Glutamatergic neuron (in vitro differentiated cells): ENCODE results near the gene TANGO2. TPM values are rescaled to one million over a fixed set of nuclear protein-coding genes. Genes with fewer than 3 reads are reported as not detected.

Experiments
- DNase-seq: peaks from one replicate; pipeline ENCODE4 v3.0.0; 2022
- H3K27ac Mint-ChIP-seq: one replicate; pipeline ENCODE4 v1.8.0; 2020; ENCODE audit warnings: mild to moderate bottlenecking, mixed read lengths, inconsistent platforms; ENCODE audit not compliant: unreplicated experiment
- H3K27me3 Mint-ChIP-seq: one replicate; pipeline ENCODE4 v1.8.0; 2020; ENCODE audit warnings: mild to moderate bottlenecking, moderate library complexity, mixed read lengths, inconsistent platforms; ENCODE audit not compliant: unreplicated experiment
- H3K36me3 Mint-ChIP-seq: one replicate; pipeline ENCODE4 v1.8.0; 2020; ENCODE audit warnings: mild to moderate bottlenecking, mixed read lengths, inconsistent platforms; ENCODE audit not compliant: unreplicated experiment
- H3K4me1 Mint-ChIP-seq: one replicate; pipeline ENCODE4 v1.8.0; 2020; ENCODE audit warnings: mild to moderate bottlenecking, low read depth, mixed read lengths, inconsistent platforms; ENCODE audit not compliant: unreplicated experiment
- H3K4me3 Mint-ChIP-seq: one replicate; pipeline ENCODE4 v1.8.0; 2020; ENCODE audit warnings: mild to moderate bottlenecking, mixed read lengths, inconsistent platforms; ENCODE audit not compliant: unreplicated experiment
- H3K9me3 Mint-ChIP-seq: one replicate; pipeline ENCODE4 v1.8.0; 2020; ENCODE audit warnings: mild to moderate bottlenecking, moderate library complexity, mixed read lengths, inconsistent platforms; ENCODE audit not compliant: unreplicated experiment
- total RNA-seq: library from RNA; stranded (reverse); fragmentation: NEBNext Ultra II Directional; extraction: Animal tissue kit (Norgen Biotek cat#: 25700); gene quantifications from one replicate; pipeline ENCODE4 v1.2.1, GENCODE V29; 2021; ENCODE audit not compliant: unreplicated experiment
- TF ChIP-seq, protein P1 (sequence below): fragments of 200-600 bp; sonication (generic); IDR thresholded peaks from one replicate; pipeline ENCODE4 v1.5.0; 2021; ENCODE audit not compliant: partially characterized antibody, unreplicated experiment

TANGO2 gene
- total RNA-seq, 1 donor from 2014 or later = 31.8 TPM

DNA sequence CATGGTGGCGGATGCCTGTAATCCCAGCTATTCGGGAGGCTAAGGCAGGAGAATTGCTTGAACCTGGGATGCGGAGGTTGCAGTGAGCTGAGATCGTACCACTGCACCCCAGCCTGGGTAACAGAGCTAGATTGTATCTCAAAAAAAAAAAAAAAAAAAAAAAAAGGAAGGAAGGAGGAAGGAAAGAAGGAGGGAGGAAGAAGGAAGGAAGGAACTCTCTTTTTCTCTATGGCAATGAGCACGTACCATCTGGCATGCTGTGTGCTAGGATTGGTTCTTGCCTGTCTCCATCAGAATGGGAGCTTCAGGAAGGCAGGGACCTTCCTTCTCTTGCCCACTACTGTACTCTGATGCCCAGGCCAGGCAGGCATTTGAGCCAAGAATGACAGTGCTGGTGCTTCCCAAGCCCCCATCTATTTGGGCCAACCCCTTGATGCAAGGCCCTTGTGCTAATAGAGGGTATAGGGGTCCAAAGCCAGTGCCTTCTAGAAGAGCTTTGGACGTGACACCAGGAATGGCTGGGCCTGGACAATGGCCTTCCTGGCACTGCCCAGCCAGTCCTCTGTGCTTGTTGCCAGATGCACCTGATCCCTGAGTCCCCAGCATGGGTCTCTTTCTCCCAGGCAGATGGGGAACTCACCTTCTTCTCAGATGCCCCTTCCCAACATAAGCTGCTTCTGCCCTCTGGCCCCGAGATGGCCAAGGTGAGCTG lies 48.6 kb downstream of the TANGO2 start:
- no peak for DNase-seq
- Mint-ChIP-seq H3K27ac (no peak overlapping the region), H3K36me3 (no peaks in the 10 kb centered on the region), H3K9me3 (peaks cover 7% of the 10 kb centered on the region), H3K4me3 (no peak overlapping the region), H3K27me3 (peaks cover 5% of the 10 kb centered on the region), H3K4me1 (no peaks in the 10 kb centered on the region)
- TF ChIP-seq, protein P1, sequence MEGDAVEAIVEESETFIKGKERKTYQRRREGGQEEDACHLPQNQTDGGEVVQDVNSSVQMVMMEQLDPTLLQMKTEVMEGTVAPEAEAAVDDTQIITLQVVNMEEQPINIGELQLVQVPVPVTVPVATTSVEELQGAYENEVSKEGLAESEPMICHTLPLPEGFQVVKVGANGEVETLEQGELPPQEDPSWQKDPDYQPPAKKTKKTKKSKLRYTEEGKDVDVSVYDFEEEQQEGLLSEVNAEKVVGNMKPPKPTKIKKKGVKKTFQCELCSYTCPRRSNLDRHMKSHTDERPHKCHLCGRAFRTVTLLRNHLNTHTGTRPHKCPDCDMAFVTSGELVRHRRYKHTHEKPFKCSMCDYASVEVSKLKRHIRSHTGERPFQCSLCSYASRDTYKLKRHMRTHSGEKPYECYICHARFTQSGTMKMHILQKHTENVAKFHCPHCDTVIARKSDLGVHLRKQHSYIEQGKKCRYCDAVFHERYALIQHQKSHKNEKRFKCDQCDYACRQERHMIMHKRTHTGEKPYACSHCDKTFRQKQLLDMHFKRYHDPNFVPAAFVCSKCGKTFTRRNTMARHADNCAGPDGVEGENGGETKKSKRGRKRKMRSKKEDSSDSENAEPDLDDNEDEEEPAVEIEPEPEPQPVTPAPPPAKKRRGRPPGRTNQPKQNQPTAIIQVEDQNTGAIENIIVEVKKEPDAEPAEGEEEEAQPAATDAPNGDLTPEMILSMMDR = no peak

DNA sequence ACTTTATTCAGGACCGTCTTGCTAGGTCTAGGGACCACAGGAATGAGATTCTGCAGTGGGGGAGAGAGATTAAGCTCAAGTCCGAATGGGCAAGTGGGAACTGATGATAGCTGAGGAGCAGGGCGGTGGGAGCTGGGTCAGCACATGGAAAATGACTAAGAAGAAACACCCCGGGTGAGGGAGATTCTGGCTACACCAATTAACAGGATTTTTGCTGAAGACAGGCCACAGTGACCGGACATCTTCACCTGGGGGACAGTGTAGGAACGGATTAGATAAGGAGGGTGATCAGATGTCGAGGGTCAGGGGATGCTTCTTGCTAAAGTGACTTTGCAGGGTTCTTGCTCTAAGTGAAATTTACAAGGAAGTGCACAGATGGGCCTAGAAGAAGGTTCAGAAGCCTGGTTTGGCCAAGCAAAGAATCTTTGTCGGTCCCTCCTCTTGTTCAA lies 50.6 kb downstream of the TANGO2 start:
- Mint-ChIP-seq H3K9me3 (peaks cover 4% of the 10 kb centered on the region), H3K27me3 (peaks cover 5% of the 10 kb centered on the region), H3K4me1 (no peaks in the 10 kb centered on the region), H3K4me3 (no peak overlapping the region), H3K36me3 (no peaks in the 10 kb centered on the region), H3K27ac (peak overlapping the region; percentile 50)
- TF ChIP-seq, protein P1 = no peak
- DNase-seq = no peak

DNA sequence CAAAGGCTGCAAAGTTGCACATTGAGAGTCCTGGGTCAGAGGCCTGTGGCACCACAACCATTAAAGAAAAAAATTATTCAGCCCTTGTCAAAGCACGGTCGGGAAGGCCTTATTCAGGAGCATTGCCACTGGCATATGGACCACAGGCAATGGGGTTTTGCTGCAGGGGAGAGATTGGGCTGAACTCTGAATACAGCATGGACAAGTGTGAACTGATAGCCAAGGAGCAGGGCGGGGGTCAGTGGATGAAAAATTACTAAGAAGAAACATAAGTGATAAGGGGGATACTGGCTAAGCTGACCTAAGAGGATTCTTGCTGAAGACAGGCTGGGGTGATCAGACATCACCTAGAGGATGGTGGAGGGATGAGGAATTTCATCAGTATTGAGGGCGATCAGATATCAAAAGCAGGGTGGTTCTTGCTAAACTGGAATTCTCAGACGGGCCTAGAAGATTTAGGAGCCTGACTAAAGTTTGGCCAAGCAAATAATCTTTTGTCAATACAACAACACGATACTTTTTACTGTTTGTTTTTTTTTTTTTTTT lies 55.8 kb downstream of the TANGO2 start:
- peaks cover 9% of the 10 kb centered on the region for H3K9me3 Mint-ChIP-seq

DNA sequence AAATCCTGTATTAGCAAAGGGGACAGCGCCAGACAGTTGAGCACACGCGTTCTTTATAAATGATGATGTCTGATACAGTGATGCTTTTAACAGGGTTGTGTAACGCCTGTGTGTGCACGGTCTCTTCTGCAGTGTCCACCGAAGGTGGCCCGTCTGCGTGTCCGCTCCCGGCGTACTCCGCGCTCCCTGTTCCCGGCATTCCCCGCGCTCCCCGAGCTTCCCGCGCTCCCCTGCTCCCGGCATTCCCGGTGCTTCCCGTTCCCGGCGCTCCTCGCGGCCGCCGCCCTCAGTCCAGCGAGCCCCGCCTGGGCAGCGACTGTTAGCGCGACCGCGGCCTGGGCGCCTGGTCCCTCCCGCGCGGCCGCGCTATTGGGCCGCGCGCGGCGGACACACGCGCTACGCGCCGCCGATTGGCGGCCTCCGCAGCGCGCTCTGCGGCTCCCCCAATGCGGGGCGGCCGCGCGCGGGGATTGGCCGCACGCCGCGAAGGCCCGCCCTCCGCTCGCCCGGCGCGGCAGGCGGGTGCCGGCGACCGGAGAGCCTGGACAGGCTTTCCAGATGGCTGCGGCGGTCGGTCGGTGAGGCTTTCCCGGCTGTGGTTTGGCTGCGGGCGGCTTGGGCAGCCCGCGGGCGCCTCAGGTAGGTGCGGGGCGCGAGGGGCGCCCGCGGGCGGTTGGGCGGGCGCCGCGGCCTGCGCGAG lies 59.0 kb downstream of the TANGO2 start, which contains the start of gene DGCR8:
TSS of gene DGCR8 (plus strand) at position 497 of the 700 bp plus-strand sequence. CDS start 5,723 bp downstream, outside the sequence.
- H3K27me3 Mint-ChIP-seq = peaks cover 18% of the 10 kb centered on the region
- no peaks in the 10 kb centered on the region for H3K36me3 Mint-ChIP-seq
- H3K4me1 Mint-ChIP-seq = peaks cover 26% of the 10 kb centered on the region
- H3K27ac Mint-ChIP-seq = peak within 1 kb of the TSS; percentile 98
- peaks cover 16% of the 10 kb centered on the region for H3K9me3 Mint-ChIP-seq
- TF ChIP-seq, protein P1 = no peak
- H3K4me3 Mint-ChIP-seq = peak within 1 kb of the TSS; percentile 91
- DNase-seq = peak; percentile 93

More for the DNA sequence above, 55.8 kb downstream of the TANGO2 start:
- Mint-ChIP-seq H3K36me3 (no peaks in the 10 kb centered on the region), H3K27me3 (peaks cover 15% of the 10 kb centered on the region), H3K4me1 (peaks cover 3% of the 10 kb centered on the region), H3K4me3 (no peak overlapping the region), H3K27ac (no peak overlapping the region)
- TF ChIP-seq, protein P1 = no peak
- DNase-seq = no peak
